GM18499 (cell line): Measurements from ENCODE around the gene TPX2.

Experiments used
- ATAC-seq: cut with Tn5 transposase; IDR thresholded peaks from one replicate; pipeline ENCODE4 v1.9.1; 2021; ENCODE audit warnings: moderate number of reproducible peaks; ENCODE audit not compliant: insufficient read depth, unreplicated experiment

The TPX2 gene, protein sequence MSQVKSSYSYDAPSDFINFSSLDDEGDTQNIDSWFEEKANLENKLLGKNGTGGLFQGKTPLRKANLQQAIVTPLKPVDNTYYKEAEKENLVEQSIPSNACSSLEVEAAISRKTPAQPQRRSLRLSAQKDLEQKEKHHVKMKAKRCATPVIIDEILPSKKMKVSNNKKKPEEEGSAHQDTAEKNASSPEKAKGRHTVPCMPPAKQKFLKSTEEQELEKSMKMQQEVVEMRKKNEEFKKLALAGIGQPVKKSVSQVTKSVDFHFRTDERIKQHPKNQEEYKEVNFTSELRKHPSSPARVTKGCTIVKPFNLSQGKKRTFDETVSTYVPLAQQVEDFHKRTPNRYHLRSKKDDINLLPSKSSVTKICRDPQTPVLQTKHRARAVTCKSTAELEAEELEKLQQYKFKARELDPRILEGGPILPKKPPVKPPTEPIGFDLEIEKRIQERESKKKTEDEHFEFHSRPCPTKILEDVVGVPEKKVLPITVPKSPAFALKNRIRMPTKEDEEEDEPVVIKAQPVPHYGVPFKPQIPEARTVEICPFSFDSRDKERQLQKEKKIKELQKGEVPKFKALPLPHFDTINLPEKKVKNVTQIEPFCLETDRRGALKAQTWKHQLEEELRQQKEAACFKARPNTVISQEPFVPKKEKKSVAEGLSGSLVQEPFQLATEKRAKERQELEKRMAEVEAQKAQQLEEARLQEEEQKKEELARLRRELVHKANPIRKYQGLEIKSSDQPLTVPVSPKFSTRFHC

DNA sequence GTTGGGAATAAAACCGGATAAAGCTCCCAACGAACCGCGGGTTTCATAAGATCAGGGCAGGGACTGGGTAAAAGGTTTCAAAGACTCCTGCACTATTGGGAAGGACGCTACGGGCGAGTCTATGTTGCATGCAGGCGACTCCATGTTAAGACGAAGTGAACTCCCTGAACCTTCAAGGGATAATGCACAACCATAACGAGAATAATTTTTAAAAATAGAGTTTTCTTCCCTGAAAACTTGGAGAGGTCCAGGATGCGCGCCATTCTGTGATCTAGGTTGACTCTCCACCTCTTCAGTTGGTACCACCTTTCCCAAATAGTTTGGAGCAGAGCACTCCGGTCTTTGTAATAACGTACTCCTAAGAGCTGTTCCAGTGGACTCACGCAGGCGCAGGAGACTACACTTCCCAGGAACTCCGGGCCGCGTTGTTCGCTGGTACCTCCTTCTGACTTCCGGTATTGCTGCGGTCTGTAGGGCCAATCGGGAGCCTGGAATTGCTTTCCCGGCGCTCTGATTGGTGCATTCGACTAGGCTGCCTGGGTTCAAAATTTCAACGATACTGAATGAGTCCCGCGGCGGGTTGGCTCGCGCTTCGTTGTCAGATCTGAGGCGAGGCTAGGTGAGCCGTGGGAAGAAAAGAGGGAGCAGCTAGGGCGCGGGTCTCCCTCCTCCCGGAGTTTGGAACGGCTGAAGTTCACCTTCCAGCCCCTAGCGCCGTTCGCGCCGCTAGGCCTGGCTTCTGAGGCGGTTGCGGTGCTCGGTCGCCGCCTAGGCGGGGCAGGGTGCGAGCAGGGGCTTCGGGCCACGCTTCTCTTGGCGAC lies at the start of gene TPX2:
TPX2 (plus strand) TSS at position 562 of the 821 bp plus-strand sequence. CDS start 18,187 bp downstream, outside the sequence.
- peak; percentile 77 for ATAC-seq

- no peak for ATAC-seq
These were observed 48.9 kb upstream of the TPX2 start for GRCh38 chr20:31690124-31690666.

DNA sequence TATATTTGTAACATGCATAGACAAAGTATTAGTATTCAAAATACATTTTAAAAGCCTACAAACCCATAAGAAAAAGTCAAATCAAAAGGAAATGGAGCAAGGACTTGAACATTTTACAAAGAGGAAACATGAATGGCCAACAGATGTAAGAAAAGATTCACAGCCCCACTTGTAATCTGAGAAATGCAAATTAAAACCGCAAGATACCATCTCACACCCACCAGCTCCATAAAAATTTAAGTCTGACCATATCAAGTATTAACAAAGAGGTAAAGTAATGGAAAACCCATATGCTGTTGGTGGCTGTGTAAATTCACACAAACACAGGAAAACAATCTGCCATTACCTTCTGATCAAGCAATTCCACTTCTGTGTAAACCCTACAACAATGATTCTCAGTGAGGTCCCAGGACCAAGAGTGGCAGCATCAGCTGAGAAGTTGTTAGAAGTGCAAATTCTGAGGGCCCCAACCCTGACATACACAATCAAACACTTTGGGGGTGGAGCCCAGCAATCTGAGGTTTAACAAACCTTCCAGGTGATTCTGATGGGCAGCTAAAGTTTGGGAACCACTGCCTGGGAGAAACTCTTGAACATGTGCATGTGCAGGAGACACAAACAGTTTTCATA lies 47.3 kb upstream of the TPX2 start:
- ATAC-seq: no peak

DNA sequence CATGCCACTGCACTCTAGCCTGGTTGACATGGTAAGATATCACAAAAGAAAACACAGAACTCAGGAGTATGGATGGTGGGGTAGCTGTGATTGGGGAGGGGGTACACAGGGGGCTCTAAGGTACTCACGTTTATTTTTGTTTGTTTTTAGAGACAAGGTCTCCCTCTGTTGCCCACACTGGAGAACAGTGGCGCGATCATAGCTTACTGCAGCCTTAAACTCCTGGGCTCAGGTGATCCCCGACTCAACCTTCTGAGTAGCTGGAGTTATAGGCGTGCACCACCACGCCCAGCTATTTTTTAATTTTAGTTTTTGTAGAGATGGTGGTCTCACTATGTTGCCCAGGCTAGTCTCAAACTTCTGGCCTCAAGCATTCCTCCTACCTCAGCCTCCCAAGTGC lies 45.7 kb upstream of the TPX2 start:
- no peak for ATAC-seq

DNA sequence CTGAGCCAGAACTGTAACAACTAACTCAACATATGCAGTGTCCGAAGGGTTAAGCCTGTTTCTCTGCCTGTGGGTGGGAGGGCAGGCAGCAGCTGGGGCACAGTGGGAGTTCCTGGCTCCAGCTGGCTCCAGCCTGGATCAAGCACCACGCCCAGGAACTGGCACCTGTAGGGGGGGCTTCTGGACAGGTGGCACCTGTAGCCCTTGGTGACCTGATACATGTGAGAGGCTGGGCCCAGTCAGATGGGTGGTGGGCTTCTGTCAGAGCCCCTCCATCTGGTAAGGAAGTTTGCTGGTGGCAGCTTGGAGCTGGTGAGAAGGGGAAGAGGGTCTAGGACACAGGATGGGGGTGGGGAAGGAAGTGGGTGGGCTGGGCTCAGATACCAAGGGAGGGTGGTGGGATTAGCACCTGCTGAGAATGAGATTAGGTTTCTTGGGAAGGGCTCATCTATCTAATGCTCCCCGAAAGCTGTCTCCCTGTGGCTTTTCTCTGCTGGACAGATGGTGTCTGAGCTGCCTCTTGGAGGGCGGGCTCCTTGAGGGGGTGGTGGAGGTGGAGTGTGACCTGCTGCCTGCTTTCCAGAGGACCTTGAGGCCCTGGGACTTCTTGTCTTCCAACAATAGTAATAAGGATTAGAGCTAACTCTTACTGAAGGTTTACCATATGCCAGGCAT lies 45.0 kb upstream of the TPX2 start:
- ATAC-seq: no peak

GRCh38 chr20:31694842-31695593 lies 44.1 kb upstream of the TPX2 start:
- ATAC-seq: no peak

GRCh38 chr20:31695849-31696804 lies 43.0 kb upstream of the TPX2 start:
- ATAC-seq: no peak

- ATAC-seq: no peak
These were observed 40.8 kb upstream of the TPX2 start for GRCh38 chr20:31698243-31698802.

GRCh38 chr20:31698803-31699718 lies 40.0 kb upstream of the TPX2 start:
- ATAC-seq: peak; percentile 97

DNA sequence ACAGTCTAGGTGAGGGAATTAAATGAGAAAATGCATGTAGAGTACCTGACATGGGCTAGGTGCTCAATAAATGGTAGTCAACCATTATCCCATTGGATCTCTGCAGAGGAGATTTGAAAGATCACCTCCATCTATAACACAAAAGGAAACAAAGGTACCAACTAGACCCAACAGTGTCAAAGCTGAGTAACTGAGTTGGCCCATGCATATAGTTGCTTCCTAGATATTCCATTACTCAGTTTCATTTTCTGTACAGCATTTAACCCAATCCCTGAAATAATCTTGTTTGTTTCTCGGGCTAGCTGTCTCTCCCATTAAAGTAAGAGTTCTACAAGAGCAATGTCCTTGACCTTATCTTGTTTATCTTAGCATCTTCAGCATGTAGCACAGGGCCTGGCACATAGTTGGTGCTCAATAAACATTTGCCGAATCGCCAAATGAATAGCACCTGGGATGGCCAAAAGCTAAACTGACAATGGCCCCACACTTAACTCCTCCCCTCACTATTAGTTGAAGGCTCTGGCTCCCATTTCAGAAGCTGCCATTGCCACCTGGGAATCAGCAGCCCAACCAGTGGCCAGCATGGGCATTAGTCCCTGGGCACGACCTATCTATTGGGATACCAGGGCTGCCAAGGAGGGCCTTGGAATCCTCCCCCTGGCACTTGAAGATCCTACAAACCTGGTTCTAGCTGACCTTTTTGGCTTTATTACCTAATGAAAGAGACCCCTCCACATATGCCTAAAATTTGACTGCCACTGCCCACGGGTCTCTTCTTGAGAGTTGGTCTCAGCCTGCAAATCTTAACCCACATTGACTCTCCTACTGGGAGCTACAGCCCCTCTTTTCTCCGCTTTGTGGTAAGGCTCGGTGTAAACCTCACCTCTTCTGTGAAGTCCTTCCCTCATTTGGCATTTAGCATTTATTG lies 39.0 kb upstream of the TPX2 start:
- ATAC-seq: no peak

GRCh38 chr20:31700747-31701146 lies 38.3 kb upstream of the TPX2 start:
- no peak for ATAC-seq

GRCh38 chr20:31701591-31701990 lies 37.5 kb upstream of the TPX2 start:
- no peak for ATAC-seq

GRCh38 chr20:31704225-31705119 lies 34.6 kb upstream of the TPX2 start:
- ATAC-seq: no peak

- ATAC-seq: no peak
These were observed 33.9 kb upstream of the TPX2 start for GRCh38 chr20:31705191-31705590.
